OCI-LY7 (cell line): ENCODE data around the gene STXBP6. TPM values are rescaled to one million over a fixed set of nuclear protein-coding genes. Genes with fewer than 3 reads are reported as not detected.

Experiments
- BruUV-seq: library from RNA; stranded (reverse); fragments of 400-500 nt; replicated peaks from 2 replicates; lab custom pipeline; 2021; lab: Mats Ljungman, UMichigan
- CTCF ChIA-PET: fragments of 300-600 bp; sonication (Branson Sonifier 250); formaldehyde crosslinking; loops from one replicate; lab custom pipeline; 2022; ENCODE audit warnings: antibody characterized with exemption; ENCODE audit not compliant: unreplicated experiment; lab: Charles Lee
- POLR2A ChIA-PET: fragments of 300-600 bp; sonication (Branson Sonifier 250); formaldehyde crosslinking; loops from one replicate; lab custom pipeline; 2022; ENCODE audit warnings: antibody characterized with exemption; lab: Charles Lee
- DNase-seq: peaks from one replicate; pipeline ENCODE4 v3.0.0-alpha.2; 2015; ENCODE audit warnings: low spot score
- H2AFZ ChIP-seq: fragments of 200-600 bp; sonication (generic), shearing (Covaris generic); 2 replicates; pipeline ENCODE4 v1.6.1; 2014; ENCODE audit warnings: mild to moderate bottlenecking, antibody characterized with exemption, low read length, moderate library complexity
- H3K27ac ChIP-seq: fragments of 200-600 bp; sonication (generic); 2 replicates; pipeline ENCODE4 v1.5.1; 2014; ENCODE audit warnings: mixed run types, low read depth, mild to moderate bottlenecking, moderate library complexity, low read length, inconsistent platforms; ENCODE audit not compliant: poor library complexity, severe bottlenecking
- H3K36me3 ChIP-seq: fragments of 200-600 bp; sonication (generic); 2 replicates; pipeline ENCODE4 v1.6.1; 2014; ENCODE audit warnings: mild to moderate bottlenecking, antibody characterized with exemption, low read length, moderate library complexity, mixed read lengths; ENCODE audit not compliant: insufficient read depth
- H3K4me1 ChIP-seq: fragments of 200-600 bp; sonication (generic); 2 replicates; pipeline ENCODE4 v1.5.1; 2014; ENCODE audit warnings: mild to moderate bottlenecking, low read length; ENCODE audit not compliant: insufficient read depth, poor library complexity, severe bottlenecking
- H3K4me2 ChIP-seq: fragments of 200-600 bp; sonication (generic); 2 replicates; pipeline ENCODE4 v1.6.1; 2014; ENCODE audit warnings: mild to moderate bottlenecking, low read length
- H3K4me3 ChIP-seq: fragments of 200-600 bp; sonication (generic); 2 replicates; pipeline ENCODE4 v1.5.1; 2014; ENCODE audit warnings: mild to moderate bottlenecking, low read depth, low read length; ENCODE audit not compliant: poor library complexity, severe bottlenecking
- H3K79me2 ChIP-seq: fragments of 200-600 bp; sonication (generic); 2 replicates; pipeline ENCODE4 v1.6.1; 2016; ENCODE audit warnings: low read depth, mild to moderate bottlenecking, low read length, moderate library complexity, mixed read lengths; ENCODE audit not compliant: insufficient read depth
- H3K9me2 ChIP-seq: fragments of 200-600 bp; sonication (generic); 2 replicates; pipeline ENCODE4 v1.6.1; 2016; ENCODE audit warnings: mild to moderate bottlenecking, low read length, mixed read lengths; ENCODE audit not compliant: insufficient read depth
- H3K9me3 ChIP-seq: fragments of 200-600 bp; sonication (generic); 2 replicates; pipeline ENCODE4 v1.6.1; 2014; ENCODE audit warnings: mild to moderate bottlenecking, mixed run types, low read length, mixed read lengths
- H4K20me1 ChIP-seq: fragments of 200-600 bp; sonication (generic); 2 replicates; pipeline ENCODE4 v1.6.1; 2014; ENCODE audit warnings: mild to moderate bottlenecking, antibody characterized with exemption, low read length, moderate library complexity, mixed read lengths; ENCODE audit not compliant: insufficient read depth
- EZH2phosphoT487 ChIP-seq: fragments of 200-600 bp; sonication (generic); IDR thresholded peaks from 2 replicates; pipeline ENCODE4 v1.6.1; 2018; ENCODE audit warnings: low read depth, borderline replicate concordance, mild to moderate bottlenecking, mixed run types, antibody characterized with exemption, low read length, moderate library complexity, mixed read lengths
- intact Hi-C: fragments of 100-400 bp; cut with micrococcal nuclease; formaldehyde crosslinking; loops from one replicate; pipeline ENCODE4 v1.10.0; 2022; ENCODE audit not compliant: unreplicated experiment
- total RNA-seq, 2 experiments: library from RNA; depleted of rRNA in 1 of 2; stranded (reverse); fragments of >200 nt in 1 of 2; shearing (Covaris generic) in 1 of 2; gene quantifications; 2 replicates each; pipeline ENCODE4 v1.2.3, GENCODE V29; 2014 to 2022
- TF ChIP-seq, protein P1 (sequence below): fragments of 200-600 bp; sonication (generic); conservative IDR thresholded peaks from 2 replicates; pipeline ENCODE4 v1.5.1; 2014; ENCODE audit warnings: mild to moderate bottlenecking, antibody characterized with exemption, low read length, moderate library complexity, mixed read lengths

Gene STXBP6
- total RNA-seq, 2 experiments from 2014 or later = 0.48 TPM; not detected in 1

GRCh38 chr14:24846261-24846660 is 203.7 kb downstream of the STXBP6 start:
- no peaks in the 10 kb centered on the region for H3K9me2 ChIP-seq
- H3K36me3 ChIP-seq = no peaks in the 10 kb centered on the region
- no peak overlapping the region for H3K27ac ChIP-seq
- TF ChIP-seq, protein P1, sequence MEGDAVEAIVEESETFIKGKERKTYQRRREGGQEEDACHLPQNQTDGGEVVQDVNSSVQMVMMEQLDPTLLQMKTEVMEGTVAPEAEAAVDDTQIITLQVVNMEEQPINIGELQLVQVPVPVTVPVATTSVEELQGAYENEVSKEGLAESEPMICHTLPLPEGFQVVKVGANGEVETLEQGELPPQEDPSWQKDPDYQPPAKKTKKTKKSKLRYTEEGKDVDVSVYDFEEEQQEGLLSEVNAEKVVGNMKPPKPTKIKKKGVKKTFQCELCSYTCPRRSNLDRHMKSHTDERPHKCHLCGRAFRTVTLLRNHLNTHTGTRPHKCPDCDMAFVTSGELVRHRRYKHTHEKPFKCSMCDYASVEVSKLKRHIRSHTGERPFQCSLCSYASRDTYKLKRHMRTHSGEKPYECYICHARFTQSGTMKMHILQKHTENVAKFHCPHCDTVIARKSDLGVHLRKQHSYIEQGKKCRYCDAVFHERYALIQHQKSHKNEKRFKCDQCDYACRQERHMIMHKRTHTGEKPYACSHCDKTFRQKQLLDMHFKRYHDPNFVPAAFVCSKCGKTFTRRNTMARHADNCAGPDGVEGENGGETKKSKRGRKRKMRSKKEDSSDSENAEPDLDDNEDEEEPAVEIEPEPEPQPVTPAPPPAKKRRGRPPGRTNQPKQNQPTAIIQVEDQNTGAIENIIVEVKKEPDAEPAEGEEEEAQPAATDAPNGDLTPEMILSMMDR = no peak
- TF ChIP-seq EZH2phosphoT487 = no peak
- intact Hi-C loops = no loop called here
- no peak overlapping the region for H2AFZ ChIP-seq
- no peaks in the 10 kb centered on the region for H3K79me2 ChIP-seq
- H4K20me1 ChIP-seq = no peaks in the 10 kb centered on the region
- no peak for DNase-seq
- ChIA-PET POLR2A (no interaction called here), CTCF (no interaction called here)
- no peaks in the 10 kb centered on the region for H3K9me3 ChIP-seq
- no peak overlapping the region for H3K4me3 ChIP-seq
- no peaks in the 10 kb centered on the region for H3K4me1 ChIP-seq
- H3K4me2 ChIP-seq = no peak overlapping the region
- no TSS peak for BruUV-seq

- POLR2A ChIA-PET = no interaction called here
Measured at GRCh38 chr14:24845851-24846250, 204.1 kb downstream of the STXBP6 start.

GRCh38 chr14:24844011-24844410 is 205.9 kb downstream of the STXBP6 start:
- POLR2A ChIA-PET = interaction anchor here (0.7 kb wide), 1 partner anchor 73 kb away, joined by 3 read pairs; no protein-coding TSS in a partner anchor
- Histone ChIP-seq H3K79me2 (no peaks in the 10 kb centered on the region), H4K20me1 (no peaks in the 10 kb centered on the region), H3K4me3 (no peak overlapping the region), H3K9me3 (no peaks in the 10 kb centered on the region), H3K36me3 (no peaks in the 10 kb centered on the region), H3K9me2 (no peaks in the 10 kb centered on the region), H2AFZ (no peak overlapping the region), H3K27ac (no peak overlapping the region), H3K4me2 (no peak overlapping the region), H3K4me1 (no peaks in the 10 kb centered on the region)
- CTCF ChIA-PET = no interaction called here
- BruUV-seq = no TSS peak
- no peak for DNase-seq
- no peak for TF ChIP-seq EZH2phosphoT487
- TF ChIP-seq, protein P1 = no peak
- intact Hi-C loops = no loop called here

More at GRCh38 chr14:24845851-24846250, 204.1 kb downstream of the STXBP6 start:
- CTCF ChIA-PET = no interaction called here
- no peak for DNase-seq
- no peak overlapping the region for H2AFZ ChIP-seq
- no peaks in the 10 kb centered on the region for H3K4me1 ChIP-seq
- no peaks in the 10 kb centered on the region for H3K36me3 ChIP-seq
- H3K9me2 ChIP-seq = no peaks in the 10 kb centered on the region
- TF ChIP-seq EZH2phosphoT487 = no peak
- TF ChIP-seq, protein P1 = no peak
- no peak overlapping the region for H3K4me2 ChIP-seq
- no peaks in the 10 kb centered on the region for H3K9me3 ChIP-seq
- no peak overlapping the region for H3K27ac ChIP-seq
- H3K79me2 ChIP-seq = no peaks in the 10 kb centered on the region
- H3K4me3 ChIP-seq = no peak overlapping the region
- no TSS peak for BruUV-seq
- H4K20me1 ChIP-seq = no peaks in the 10 kb centered on the region
- intact Hi-C loops = no loop called here
